NCI-H226 (cell line): ENCODE data around the gene FAM120B.

ENCODE experiments used
- DNase-seq: peaks from one replicate; pipeline ENCODE4 v3.0.0-alpha.2; 2015

The FAM120B gene

DNA sequence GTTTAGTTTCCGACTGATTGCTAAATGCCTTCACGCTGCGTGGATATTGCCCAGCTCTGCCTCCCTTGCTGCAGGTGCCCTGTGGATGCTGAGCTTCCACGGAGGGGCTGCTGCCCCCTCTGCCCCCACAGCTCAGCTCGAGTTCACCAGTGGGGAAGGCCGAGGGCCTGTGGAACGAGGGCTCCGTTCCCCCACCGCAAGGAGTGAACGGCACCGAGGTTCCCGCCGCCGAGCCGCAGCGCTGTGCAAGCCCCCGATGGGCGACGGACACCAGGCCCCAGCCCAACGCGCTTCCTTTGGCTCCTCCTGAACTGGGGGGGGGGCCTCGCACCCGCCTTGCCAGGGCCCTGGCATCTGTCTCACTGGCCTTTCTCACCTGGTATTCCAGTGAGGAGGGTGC, 33.4 kb upstream of the FAM120B start:
- no peak for DNase-seq

DNA sequence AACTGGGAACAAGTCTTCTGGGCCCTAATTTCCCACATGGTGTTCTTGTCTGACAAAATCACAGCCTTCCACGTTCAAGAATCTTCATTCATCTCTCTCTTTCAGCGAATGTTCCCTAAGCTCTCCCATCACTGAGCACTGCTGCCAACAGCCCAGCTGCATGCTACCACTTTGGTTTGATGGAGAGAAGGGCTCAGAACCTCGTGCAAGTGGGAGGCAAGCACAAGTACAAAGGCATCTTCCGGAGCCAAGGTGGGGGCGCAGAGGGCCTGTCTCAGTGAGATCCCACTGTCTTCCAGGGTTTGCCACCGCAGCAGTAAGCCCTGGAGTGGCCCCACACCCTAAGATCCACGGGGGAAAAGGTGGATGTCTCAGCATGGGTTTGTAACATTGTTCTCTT, 32.9 kb upstream of the FAM120B start:
- no peak for DNase-seq

DNA sequence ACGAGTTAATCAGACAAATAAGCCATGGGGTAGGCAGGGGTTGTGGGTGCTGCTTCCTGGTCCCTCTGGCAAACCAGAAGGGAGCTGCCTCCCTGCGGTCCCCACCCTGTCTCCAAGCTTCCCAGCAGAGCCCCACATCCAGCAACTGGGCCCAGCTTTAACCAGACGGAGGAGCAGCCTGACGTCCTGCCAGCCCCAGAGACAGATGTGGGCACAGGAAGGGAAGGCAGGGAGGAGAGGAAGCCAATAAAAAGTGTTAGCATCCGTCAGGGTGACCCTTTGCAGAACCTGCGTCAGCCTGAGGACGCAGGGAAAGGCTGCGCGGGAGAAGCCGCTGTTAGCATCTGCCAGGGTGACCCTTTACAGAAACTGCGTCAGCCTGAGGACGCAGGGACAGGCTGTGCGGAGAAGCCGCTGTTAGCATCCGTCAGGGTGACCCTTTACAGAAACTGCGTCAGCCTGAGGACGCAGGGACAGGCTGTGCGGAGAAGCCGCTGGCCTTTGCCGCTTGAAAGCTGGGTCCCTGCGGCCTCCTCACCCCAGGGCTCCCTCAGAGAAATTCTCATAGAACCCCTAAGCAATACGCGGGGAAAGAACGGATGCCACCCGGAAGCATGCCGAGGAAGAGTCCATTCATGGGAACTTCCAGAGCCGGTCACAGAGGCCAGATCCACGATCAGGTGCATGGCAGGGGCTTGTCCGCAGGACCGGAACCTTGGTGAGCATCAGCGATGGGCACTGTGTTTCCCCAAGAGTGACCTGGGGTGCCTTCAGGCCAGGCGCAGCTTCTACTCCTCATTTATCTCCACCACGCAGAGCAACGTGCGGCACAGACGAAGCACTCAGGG, 31.6 kb upstream of the FAM120B start:
- no peak for DNase-seq

DNA sequence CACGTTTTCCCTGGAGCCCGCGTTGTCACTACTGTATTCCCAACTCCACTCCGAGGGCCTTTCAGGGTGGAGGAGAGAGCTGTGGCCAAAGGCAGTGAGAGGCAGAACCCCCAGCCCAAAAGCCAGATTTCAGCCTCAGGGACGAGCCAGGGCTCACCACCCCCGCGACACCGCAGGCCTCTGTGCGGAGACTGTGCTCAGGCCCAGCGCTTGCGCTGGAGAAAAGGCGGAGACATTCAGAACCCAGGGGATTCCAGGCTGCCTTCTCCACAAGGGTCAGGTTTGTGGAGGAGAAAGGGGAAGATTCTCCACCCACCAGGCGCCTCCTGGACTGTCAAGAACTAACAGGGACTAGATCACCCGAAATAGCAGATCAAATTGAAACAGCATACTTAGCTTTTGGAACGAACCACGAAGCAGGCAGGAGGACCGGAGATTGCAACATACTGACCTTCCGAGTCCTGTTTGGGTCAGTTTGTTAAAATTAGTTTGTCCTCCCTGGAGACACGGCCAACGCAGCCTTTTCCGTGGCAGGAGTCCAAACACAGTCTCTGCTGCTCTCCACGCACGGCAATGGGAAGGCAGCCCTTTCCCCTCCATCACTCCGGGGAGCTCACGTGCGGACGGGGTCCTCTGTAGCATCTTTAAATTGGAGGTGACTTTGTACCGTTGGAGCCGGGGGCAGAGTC, 30.0 kb upstream of the FAM120B start:
- DNase-seq, result no peak

DNA sequence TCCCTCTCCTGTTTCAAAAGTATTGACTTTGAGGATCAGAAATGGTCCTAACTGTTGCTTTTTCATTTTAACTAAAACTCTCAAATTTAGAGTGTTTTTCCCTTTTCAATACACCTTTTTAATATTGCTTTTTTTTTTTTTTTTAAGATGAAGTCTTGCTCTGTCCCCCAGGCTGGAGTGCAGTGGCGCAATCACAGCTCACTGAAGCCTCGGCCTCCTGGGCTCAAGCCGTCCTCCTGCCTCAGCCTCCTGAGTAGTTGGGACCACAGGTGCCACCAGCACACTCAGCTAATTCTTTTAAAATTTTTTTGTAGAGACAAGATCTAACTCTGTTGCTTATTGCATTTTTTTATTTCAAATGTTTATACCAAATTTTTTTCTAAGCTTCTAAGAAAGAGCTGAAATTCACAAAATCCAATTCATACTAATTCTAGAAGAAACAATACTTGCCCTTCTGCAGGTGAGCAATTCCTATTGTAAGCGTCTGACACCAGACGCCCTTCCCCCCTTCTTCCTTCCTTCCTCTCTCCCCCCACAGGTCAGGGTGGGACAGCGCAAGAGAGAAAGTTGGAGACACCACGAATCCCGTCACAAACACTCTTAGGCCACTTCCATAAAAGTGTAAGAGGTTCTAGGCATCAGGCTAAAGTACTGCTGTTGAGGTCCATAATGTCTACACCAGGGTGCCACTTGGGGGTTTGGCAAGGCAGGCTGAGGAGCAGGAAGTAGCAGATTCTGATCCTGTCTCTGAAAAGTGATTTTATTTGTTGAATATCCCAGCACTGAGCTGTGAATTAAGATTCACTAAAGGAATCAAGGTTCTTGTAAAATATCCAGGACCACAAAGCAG, 28.4 kb upstream of the FAM120B start:
- no peak for DNase-seq

DNA sequence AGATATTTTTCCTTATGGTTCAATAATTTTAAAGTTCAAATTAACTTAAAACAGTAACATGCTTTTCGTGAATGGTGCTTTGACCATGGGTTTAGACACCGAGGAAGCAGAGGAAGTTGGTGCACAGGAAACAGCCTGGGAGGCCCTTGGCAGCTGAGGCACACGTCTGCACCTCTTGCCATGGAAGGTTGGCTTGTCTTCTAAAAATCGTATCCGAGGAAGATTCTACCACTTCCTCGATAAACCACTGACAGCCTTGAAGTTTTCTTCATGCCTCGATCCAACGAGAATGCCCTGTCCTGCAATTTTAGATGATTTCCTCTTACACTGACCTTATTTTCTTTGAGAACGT, 27.8 kb upstream of the FAM120B start:
- no peak for DNase-seq

DNA sequence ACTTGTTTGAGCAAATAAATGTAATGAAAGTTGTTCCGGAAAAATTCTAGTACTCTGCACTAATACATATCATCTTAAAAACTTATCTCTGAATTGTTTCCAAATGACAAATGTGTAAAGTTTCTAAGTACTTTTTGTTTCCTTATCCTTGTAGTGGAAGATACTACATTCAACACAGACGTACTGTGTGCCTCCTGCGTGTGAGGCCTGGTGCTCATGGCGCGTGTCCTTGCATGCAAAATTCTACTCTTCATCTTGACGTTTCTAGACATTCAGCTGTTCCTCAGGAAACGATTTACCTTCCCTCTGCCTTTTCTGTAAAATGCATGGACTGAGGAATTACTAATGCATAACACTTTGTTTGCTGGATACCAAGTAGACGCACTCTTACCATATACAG, 27.1 kb upstream of the FAM120B start:
- no peak for DNase-seq

DNA sequence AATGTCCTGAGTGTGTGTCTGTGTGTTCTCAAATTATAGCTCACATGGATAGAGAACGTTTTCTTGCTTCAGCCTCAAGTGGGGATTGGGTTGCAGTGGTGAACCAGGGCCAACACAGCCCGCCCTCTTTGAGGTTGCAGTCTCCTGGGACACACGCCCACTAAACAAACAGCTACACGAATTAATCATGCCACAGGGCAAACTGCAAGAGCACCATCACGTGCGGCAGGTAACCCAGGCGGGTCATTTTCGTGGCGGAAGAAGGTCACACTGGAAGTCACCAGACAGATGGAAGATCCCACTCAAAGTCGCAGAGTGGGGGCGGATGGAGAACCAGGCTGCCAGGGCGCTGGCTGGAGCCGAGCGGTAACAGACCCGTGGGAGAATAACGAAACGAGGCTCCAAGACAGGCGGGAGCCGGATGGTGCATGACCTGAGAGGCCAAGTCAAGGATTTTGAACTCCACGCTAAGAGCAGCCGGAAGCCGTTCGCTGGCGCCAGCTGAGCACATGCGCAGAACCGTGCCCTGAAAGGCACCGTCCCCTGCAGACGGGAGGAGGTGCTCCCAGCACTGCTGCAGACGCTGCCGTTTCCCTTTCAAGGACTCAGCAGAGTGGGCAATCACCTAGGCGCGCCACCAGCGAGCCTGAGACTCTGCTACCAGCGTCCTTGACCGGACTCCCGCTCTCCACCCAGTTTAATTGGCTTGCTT, 26.4 kb upstream of the FAM120B start:
- no peak for DNase-seq

DNA sequence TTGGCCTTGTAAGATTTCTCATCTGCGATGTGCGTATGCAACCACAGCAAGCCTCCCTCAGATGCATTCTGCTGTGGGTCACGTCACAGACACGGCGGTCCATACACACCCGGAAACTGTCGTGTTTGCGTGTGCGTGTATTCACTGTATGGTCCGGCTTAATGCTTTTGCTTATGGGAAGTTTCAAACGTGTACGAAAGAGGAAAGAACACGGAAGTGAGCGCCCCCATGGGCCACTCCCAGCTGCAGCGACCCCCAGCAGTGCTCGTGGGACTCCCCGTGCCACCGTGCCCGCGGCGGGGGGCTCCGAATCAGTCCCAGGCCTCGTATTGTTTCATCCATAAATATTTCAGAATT, 25.9 kb upstream of the FAM120B start:
- no peak for DNase-seq

DNA sequence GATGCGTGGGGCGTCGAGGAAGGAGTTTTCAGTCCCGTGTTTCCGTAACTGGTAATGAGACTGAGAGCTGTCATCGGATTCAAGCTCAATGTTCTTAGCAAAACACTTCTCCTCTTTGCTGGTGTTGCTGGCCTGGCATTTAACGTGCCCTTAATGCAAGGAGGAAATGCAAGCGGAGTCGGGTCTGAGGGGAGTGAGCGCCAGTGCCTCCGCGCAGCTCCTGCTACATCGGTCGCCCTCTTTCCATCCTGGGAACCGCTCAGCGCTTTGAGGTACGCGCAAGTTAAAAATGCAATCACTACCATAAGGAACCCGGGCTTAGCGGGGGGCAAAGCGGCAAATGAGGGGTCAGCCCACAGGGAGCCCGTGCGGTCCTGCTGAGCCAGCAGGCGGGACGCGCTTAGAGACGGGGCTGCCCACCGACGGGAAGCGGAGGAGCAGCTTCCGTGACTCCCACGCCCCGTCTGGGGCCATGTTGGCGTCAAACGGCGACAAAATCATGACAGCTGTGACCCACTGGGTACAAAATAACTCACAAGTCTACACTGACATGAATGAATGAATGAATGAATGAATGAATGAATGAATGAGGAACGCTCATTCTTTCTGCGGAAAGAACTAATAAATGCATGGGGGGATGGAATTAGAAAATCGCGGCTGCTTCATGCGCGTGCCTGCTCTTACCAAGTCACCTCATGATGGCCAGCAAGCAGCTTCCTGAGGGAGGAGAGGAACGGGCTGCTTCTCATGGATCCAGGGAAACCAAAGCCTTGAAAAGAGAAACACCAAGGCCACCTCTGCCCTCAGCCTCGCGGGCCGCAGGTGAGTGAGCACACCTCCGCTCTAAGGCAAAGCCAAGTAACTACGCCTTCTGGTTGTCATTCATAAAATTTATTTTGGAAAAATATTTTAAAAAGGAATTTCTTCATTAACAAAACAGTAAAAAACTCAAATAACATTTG, 24.9 kb upstream of the FAM120B start:
- DNase-seq, result no peak

DNA sequence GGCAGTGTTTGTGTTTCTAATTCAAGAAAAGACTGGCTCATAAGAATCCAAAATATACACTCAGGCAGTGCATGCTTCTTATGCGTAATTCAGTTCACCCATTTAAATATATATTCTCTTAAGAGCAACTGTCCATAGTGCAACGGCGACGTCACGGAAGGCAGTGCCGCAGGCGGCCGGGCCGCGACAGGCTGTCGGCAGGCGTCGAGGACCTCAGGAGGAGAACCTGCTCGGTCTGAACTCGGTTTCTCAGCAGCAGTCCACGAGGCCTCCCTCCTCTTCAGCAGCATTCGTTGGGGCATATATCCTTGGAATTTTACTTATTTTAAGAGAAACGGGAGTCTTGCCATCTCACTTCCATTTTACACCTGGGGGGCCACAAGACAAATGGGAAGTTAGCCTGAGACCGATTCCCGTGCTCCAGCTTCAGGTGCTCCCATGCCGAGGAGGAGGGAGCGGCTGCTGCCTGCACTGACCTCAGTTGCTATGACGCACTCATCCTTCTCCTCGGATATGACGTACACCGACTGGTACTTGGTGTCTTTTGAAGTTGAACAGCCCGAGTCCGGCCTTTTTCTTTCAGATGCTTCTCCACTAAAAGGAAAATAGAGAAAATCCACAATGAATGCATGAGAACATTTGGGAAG, 23.9 kb upstream of the FAM120B start:
- DNase-seq, result no peak

DNA sequence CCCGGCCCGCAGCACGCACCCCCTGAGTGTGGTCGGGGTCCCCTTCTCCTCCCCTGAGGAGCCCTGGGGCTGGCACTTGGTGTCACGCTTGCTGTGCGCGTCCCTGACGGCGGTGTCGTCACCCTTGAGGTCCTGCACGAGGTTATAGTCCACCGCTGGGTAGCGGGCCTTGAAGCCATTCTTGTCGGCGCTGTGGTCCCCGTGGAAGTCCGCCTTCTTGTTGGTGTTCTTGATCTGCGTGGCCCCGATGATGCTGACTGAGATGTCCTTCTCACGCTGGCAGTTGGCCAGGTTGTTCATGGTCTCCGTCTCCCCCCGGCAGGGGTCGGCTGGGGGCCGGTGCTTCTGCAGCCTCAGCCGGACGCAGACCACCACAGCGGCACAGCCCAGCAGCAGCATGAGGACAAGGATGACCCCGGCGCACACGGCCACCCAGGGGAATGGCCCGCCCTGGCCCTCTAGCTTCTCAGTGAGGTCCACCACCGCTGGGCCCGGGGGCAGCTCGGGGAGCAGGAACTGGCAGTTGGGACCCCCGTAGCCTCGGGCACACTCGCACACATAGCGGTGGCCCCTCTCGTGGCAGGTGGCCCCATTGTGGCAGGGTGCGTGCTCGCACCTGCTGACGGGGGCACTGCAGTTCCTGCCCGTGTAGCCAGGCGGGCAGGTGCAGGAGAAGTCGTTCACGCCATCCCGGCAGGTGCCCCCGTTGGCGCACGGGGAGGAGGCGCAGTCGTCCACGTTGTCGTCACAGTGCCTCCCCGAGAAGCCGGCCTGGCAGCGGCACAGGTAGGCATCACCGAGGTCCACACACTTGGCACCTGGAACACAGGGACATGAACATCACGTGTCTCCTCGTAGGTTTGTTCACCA, 23.1 kb upstream of the FAM120B start:
- no peak for DNase-seq

DNA sequence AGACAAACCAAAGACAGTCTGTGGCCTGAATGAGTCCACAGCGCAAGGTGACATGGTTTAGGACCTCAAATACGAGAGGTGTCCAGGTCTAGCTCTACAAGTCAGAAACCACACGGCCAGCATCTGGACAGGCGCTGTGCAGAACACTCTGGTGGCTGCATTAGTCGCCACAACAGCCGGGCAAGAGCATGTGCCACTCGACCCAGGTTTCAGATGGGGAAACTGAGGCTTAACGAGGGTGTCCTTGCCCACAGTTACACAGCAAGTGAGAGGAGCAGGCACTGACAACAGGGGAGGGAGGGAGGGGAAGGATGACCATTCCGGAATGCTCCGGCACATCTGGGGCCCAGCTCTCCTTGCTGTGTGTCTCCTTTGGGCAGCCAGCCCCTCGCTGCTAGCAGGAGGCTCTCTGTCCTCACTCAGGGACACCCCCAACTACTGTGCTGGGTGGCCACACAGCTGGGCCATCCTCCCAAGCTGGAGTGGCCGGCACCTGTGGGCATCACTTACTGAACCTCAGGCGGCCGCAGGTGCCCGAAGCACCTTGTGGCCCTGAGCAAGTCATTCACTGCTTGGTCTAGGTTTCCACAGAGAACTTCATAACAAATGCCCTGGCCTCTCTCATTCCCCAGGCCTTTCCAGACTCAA, 22.3 kb upstream of the FAM120B start:
- no peak for DNase-seq

DNA sequence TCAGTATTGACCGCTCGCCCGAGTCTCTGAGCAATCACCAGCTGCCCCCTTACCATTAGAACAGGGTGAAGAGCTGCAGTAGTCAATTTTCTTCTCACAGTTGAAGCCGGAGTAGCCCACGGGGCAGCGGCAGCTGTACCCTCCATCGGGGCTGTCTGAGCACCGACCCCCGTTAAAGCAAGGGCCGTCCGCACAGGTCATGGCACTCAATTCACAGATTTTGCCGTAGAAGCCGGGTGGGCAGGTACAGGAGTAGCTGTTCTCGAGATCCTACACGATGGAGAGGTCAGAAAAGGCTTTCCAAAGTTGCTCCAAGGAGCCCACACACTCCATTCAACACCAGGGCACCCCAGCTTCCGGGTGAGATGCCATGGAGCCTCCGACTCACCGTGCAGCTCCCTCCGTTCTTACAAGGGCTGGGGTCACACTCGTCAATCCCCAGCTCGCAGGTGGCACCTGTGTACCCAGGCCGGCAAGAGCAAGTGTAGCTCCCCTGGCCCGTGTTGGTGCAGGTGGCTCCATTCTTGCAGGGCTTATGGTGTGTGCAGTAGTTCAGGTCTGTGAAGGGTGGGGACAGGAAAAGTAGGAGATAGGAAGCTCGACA, 21.6 kb upstream of the FAM120B start:
- DNase-seq, result no peak

DNA sequence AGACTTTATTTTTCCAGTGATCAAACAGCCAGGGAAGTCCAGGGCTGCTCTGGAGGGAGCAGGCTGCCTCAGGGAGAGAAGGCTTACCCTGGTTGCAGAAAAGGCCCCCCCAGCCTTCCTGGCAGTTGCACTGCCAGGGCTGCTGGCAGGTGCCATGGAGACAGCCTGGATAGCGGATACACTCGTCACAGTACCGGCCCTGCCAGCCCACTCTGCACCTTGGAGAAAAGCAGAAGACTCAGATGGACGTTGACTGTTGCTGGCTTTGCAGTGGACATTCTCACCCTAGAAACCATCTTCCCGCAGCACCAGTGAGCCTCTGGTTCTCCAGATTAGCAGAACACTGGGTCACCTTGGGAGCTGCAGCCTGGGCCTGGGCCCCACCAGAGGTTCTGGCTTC, 21.1 kb upstream of the FAM120B start:
- DNase-seq, result no peak

DNA sequence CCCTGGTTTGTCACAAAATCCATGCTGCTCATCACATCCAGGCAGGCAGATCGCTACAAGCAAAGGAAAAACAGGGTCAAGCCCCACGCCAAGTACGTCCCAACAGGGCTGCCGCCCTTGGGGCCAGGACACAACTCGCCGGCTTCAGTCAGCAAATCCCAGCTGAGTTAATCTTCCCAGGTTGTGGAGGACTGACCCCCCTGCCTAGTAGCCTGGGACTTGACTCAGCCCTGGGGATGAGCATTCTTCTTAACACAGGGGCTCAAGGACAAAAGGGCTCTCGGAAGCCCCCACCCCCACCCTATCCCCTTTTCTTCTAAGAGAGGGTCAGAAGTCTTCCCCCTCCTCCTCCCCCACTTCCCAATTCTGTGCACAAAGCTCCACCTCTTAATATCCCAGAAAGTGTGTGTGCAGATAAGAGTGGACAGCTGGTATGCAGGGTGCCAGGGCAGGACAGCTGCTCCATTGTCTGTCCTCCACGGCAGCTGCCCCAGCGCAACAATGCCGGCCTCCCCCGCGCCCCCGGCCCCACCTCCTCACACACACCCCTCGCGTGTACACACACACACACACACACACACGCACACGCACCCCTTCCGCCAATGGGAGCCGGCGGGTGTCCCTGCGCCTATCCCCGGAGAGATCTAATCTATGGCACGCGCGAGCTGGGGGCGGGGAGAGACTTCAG, 20.2 kb upstream of the FAM120B start:
- no peak for DNase-seq

DNA sequence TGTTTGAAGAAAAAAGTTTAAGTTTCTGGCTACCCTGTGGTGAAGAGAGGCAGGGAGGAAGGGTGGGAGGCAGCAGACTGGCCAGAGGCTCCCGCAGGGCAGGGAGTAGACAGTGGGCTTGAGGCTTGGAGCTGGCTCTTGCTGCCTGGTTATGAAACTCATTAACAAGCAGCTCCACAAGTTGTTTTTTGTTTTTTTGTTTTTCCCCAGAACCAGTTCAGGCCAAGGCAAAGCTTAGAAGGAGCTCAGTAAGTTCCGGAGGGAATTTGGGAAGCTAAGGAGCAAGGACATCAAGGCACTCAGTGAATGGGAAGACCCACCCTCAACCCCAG, 19.7 kb upstream of the FAM120B start:
- no peak for DNase-seq

DNA sequence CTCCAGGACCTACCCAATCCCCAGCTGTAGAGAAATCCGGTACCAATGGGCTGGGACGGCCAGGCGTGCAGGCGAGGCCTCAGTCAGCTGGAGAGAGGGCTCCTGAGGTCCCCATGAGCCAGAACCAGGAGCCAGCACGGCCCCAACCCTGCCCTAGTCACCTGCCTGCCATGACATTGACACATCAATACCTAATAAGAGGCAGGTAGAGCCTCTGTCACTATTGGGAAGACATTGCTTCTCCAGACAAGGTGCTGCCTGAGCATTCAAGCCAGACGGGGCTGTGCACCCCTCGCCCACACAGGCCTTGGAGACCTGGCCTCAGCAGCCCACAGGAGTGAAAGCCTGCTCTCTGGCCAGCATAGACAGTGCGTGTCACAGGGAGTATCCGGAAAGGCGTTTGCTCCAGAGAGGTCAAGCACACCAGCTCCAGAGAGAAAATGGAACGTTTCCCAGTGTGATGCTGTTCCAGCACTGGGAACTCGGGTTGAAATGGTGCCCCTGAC, 19.1 kb upstream of the FAM120B start:
- DNase-seq, result no peak
